Stimulated activated CD8-positive, alpha-beta memory T cell treated with anti-CD3 and anti-CD28 coated beads, Interleukin-15, amount 100 ng/mL, for 24 hours (primary cell): ENCODE data around the gene PLEKHO2.
A peak's percentile ranks its signal among the peaks of the same experiment; 100 is the strongest.
"Not testable (repeated sequence)": the region's sequence is repeated elsewhere in the genome, so short reads cannot be mapped to it uniquely, and the experiment has no call there.

Experiments used
- DNase-seq: peaks from one replicate; pipeline ENCODE4 v3.0.0-alpha.2; 2020; ENCODE audit warnings: low read depth

Gene PLEKHO2, protein sequence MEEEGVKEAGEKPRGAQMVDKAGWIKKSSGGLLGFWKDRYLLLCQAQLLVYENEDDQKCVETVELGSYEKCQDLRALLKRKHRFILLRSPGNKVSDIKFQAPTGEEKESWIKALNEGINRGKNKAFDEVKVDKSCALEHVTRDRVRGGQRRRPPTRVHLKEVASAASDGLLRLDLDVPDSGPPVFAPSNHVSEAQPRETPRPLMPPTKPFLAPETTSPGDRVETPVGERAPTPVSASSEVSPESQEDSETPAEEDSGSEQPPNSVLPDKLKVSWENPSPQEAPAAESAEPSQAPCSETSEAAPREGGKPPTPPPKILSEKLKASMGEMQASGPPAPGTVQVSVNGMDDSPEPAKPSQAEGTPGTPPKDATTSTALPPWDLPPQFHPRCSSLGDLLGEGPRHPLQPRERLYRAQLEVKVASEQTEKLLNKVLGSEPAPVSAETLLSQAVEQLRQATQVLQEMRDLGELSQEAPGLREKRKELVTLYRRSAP

DNA sequence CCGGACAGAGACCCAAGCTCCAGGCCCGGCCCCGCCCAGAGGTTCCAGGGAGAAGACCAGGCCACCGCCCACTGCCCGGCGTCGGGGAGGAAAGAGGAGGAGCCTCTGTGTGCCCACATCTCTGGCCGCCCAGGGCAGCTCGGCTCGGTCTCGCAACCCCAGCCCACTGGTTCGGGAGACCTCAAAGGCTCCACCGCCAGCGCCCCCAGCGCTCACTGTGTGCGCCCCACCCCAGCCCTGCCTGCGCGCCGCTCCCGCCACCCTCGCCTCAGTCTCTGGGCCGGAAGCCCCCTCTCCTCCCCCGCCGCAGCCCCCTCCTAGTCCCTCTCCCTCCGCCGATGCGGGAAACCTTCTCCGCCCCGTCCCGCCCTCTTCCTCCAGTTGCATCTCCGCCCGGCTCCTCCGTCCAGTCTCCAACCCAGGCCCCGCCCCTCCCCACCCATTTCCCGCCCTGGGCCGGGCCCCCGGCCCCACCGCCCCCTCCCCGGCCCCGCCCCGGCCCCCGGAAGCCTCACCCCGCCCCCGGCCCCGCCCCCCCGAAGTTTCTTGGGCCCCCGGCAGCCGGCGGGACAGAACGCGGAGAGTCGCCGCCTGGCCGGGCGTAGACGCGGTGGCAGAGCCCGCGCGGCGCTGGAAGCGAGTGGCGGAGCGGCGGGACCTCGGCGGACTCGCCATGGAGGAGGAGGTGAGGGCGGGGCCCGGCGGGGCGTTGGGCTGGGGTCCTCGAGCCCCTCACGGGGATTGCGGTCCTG, at the start of gene PLEKHO2:
PLEKHO2 (plus strand) TSS at position 572 of the 752 bp plus-strand sequence; CDS start at position 674, 102 bp downstream.
- DNase-seq = peak; percentile 63

DNA sequence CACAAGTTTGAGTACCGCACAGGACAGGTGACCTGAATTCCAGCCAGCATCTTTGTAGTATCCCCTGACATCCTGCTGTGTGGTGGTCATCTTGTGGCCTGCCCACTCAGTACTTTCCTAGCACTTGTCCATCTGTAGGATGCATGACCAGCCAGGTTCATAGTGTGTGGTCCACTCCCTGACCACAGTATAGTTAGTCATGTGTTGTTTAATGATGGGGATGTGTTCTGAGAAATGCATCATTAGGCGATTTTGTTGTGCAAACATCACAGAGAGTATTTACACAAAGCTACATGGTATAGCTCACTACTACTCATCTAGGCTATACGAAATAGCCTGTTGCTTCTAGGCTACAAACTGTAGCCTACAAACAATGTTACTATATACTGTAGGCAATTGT, 49.4 kb upstream of the PLEKHO2 start:
- DNase-seq = no peak

DNA sequence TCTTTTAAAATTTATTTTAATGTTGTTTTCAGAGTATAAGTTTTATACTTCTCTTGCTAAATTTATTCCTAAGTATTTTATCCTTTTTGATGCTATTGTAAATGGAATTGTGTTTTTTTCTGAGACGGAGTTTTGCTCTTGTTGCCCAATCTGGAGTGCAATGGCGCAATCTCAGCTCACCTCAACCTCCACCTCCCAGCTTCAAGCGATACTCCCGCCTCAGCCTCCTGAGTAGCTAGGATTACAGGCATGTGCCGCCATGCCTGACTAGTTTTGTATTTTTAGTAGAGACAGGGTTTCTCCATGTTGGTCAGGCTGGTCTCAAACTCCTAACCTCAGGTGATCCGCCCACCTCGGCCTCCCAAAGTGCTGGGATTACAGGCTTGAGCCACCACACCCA, 46.4 kb upstream of the PLEKHO2 start:
- DNase-seq = not testable (repeated sequence)

DNA sequence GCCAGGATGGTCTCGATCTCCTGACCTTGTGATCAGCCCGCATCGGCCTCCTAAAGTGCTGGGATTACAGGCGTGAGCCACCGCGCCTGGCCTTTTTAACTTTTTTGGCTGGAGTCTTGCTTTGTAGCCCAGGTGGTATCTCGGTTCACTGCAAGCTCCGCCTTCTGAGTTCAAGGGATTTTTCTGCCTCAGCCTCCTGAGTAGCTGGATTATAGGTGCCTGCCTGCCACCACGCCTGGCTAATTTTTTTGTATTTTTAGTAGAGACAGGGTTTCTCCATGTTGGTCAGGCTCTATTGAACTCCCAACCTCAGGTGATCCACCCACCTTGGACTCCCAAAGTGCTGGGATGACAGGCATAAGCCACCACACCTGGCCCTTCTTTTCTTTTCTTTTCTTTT, 45.8 kb upstream of the PLEKHO2 start:
- DNase-seq = not testable (repeated sequence)

DNA sequence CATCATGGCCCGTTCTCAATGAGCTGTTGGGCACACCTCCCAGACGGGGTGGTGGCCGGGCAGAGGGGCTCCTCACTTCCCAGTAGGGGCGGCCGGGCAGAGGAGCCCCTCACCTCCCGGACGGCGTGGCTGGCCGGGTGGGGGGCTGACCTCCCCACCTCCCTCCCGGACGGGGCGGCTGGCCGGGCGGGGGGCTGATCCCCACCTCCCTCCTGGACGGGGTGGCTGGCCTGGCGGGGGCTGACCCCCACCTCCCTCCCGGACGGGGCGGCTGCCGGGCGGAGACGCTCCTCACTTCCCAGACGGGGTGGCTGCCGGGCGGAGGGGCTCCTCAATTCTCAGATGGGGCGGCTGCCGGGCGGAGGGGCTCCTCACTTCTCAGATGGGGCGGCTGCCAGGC, 42.8 kb upstream of the PLEKHO2 start:
- not testable (repeated sequence) for DNase-seq

DNA sequence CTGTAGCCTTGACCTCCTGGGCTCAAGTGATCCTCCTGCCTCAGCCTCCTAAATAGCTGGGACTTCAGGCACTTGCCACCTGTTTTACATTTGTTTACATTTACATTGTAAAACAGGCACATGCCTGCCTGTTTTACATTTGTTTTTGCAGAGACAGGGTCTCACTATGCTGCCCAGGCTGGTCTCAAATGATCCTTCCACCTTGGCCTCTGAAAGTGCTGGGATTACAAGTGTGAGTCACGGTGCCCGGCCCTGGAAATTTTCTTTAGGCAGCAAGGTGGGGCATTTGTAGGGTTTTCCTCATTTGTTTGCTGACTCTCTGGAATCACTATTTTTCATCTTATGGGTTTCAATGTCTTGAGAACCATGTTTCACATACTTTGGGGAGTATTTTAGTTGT, 41.2 kb upstream of the PLEKHO2 start:
- DNase-seq = no peak

DNA sequence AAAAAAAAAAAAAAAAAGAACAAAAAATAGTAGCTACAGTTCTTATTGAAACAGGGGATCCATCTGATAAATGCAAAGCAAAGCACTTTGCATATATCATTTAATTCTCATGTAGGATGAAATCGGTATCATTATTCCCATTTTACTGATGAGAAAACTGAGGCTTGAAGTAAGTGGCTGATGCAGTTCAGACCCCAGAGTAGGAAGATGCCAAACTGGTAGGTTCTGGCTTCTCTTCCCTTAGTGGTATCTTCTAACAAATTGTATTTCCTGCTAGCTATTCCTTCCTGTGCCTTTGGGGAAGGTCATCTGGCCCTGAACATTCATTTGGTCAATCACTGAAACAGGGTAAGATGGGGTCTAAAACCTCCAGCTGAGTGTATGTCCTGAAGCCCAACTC, 38.2 kb upstream of the PLEKHO2 start:
- no peak for DNase-seq

DNA sequence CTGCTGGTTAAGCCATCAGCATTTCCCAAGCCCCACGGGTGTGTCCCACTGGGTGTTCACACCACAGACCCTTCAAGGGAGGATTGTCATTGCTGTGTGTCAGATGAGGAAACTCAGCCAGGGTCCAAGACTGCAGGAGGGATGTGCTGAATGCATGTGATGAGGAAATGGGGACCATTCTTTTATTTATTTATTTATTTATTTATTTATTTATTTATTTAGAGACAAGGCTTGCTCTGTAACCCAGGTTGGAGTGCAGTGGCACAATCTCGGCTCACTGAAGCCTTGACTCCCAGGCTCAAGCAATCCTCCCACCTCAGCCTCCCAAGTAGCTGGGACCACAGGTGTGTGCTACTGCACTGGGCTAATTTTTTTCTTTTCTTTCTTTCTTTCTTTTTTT, 37.1 kb upstream of the PLEKHO2 start:
- DNase-seq = no peak

DNA sequence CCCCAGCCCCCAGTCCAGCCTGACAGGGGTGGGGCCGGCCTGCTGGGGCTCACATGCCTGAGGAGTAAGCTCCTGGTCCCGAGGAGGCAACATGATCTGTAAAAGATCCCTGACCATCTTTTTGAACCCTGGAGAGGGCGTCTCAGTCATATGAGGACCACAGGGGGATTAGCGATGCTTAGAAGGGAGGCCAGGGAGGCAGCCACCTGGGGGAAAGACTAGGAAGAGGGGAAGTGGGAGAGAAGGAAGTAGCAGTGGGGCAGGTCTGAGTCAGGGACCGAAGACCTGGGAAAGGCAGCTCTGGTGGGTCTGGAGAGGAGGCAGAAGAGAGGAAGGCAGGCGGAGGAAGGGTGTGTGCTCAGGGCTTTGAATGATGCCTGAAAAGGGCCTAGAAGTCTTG, 35.2 kb upstream of the PLEKHO2 start:
- DNase-seq = no peak

DNA sequence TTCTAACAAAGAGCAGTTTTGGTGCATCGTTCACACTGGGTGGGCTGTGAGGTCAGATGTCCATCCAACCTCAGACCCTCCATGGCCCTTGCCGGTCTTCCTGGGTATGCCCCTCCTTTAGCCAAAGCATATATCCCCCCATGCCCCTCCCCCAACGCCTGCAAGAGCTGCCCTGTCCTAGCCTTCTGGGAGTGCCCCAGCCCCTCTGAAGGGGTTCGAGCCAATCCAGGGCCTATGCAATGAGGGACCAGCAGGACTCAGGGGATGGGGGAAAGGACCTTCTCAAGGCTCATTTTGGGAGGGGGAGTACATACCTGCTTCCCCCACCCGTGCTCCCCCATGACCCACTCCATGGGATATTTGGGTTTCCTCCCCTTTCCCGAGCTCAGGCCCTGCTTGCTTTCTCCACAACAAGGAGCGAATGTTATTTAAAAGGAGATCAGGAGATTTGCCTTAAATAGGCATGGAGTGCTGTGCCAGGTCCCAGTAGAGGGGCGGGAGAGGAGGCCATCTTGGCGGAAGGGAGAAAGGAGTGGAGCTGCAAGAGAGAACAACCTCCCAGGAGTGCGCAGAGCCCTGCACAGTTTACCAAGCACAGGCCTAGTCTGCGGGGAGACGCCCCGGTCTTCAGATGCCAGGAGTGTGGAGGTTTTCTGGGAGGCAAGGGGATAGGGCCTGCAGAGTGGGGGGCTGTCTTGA, 34.5 kb upstream of the PLEKHO2 start:
- DNase-seq = no peak

DNA sequence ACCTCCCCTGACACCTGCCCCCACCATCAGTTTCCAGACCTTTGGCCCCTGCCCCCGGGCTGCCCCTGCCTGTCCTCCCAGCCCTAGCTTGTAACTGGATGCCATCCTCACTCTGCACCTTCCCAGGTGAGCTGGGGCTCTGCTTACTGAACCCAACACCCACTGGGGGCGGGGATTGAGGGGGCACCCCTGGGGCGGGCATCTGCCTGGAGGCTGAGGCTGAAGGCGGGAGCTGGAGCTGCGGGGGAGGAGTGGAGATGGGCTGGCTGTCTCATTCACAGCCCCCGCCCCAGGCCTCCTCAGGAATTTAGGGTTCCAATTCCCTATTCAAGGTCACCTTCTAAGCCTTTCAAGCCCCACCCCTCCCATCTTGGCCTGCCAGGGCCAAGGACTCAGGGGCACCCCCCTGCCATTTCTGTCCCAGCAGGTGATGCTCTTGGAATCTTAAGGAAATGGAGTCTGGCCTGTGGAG, 33.9 kb upstream of the PLEKHO2 start:
- no peak for DNase-seq

DNA sequence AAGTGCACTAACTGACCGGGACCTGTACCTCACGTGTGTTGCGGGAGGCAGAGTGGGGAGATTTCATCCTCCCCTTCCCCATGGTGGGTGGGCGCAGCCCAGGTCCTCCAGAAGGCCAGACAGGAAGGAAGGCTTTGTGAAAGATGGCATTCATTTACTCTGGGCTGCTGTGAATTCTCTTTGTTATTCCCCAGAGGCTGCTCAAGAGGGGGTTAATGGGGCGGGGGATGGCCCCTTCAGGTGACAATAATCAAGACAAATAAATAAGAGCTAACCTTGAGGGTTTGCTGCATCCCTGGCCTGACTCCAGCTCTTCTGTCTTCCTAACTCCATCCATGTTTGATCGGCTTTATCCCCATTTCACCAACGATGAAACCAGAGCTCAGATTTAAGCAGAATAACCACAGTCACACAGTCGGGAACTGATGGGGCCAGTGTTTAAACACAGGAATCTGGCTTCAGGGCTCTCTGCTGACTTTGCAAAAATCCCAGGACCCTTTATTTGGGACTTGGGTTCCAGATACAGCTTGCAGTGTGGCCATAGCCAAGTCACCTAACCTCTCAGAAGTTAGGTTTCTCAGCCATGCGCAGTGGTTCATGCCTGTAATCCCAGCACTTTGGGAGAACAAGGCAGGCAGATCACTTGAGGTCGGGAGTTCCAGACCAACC, 32.8 kb upstream of the PLEKHO2 start:
- no peak for DNase-seq

DNA sequence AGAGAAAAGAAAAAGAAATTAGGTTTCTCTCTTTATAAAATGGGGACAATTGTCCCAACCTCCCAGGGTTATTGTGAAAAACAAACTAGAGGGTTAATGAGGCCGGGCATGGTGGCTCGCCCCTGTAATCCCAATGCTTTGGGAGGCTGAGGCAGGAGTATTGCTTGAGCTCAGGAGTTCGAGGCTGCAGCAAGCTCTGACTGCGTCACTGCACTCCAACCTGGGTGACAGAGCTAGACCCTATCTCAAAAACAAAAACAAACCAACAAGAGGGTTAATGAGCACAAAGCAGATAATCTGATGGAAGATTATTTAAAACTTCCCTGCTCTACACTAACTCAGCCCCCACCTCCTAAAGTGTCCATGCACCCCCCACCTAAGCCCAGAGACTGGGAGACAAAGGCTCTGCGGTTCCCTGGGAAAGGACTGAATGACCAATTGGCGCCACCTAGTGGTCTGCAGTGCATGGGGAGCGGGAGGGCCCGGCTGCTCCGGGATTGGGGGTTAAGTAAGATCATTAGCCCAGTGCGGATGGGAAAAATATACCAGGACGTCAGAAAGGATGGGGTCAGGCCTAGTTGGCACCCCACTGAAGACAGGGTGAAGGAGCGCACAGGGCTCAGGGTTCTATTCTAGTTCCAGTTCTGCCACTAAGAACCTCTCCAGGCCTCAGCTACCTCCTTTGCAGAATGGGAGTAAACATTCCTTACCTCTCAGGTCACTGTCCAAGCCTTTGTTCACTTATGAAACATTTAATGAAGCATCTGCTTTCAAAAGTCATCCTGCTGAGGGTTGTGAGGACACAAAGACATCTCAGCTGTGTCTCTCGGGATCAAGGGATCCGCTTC, 31.8 kb upstream of the PLEKHO2 start:
- peak; percentile 57 for DNase-seq

DNA sequence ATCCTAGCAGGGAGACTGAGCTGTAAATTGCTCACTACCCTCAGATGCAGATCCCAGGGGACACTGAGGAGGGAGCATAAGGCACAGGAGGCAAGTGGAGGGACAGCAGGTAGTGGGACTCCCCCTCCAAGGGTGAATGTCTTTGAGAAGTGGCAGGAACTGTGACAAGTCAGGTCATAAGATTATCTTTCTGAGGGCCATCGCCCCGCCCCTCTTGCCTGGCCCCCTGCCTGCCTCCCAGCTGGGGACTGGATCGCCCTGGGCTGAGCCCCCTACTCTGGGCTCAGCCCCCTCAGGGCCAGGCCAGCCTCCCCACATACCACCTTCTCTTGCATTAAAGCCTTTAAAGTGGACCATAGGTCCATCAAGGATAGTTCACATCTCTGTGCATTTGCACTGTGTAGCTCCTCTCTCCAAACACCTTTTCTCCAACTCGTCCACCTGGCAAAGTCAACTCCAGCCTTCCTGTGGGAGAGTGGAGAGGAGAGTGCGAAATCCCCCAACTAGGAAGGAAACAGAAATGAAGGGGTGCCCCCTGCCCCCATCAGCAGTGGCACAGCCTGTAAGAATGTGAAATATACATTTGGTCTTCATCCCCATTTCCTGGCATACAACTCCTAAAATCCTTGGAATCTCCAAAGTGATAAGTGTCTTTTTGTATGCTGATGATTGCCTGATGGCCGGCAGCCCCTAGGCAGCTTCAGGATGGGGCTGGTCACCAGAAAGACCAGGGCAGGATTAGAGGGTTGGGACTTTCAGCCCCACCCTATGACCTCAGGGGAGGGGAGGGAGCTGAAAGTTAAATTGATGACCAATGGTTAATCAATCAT, 31.0 kb upstream of the PLEKHO2 start:
- DNase-seq = no peak

DNA sequence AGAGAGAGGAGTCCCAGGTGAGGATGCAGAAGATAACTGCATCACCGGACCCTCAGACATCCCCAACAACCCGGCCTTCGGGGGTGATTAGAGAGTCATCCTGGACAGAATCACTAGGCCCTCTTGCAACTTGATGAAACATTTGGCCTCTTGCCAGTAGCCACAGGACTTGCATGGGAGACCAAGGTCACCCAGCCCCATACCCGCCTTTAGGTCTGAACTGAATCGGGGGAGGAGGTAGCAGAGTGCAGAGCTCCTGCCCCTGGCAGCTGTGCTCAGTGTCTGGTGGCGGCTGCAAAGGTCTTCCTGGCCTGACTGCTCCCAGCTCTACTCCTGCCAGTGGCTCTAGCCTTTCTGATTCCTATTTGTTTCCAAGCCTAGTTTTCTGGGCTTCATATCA, 28.6 kb upstream of the PLEKHO2 start:
- no peak for DNase-seq

DNA sequence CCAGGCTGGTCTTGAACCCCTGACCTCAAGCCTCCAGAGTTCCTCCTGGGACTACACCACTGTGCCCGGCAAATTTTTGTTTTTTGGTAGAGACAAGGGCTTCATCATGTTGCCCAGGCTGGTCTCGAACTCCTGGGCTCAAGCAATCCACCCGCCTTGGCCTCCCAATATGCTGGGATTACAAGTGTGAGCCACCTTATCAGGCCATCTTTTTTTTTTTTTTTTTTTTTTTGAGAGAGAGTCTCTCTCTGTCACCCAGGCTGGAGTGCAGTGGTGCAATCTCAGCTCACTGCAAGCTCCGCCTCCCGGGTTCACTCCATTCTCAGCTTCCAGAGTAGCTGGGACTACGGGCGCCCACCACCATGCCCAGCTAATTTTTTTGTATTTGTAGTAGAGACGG, 27.4 kb upstream of the PLEKHO2 start:
- DNase-seq = not testable (repeated sequence)

DNA sequence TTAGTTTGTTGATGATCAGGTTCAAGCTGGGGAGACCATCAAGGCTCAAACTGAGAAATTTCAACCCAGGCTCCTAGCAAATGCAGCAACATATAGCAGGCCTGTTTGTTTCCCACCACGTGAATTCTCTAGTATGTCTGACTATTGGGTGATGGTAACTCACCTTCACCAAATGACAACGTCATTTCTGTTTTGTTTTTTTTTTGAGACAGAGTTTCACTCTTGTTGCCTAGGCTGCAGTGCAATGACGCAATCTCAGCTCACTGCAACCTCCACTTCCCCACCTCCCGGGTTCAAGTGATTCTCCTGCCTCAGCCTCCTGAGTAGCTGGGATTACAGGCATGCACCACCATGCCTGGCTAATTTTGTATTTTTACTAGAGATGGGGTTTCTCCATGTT, 26.8 kb upstream of the PLEKHO2 start:
- DNase-seq = not testable (repeated sequence)

DNA sequence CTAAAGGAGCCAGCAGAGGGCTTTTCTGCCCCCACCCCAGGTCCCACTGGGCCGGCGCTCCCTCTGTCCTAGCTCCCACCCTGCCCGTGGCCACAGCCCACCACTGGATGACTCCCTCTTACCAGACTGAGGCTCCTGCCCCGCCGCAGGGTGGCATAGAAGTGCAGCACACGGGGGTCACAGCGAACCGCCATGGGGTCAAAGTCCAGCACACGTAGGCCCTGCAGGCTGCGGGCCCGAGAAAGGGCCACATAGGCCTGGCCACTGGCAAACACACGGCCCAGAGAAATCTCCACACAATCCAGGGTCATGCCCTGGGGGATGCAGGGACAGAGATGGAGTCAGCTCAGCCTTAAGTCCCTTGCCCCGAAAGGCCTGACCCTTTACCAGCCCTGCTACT, 25.3 kb upstream of the PLEKHO2 start:
- no peak for DNase-seq

DNA sequence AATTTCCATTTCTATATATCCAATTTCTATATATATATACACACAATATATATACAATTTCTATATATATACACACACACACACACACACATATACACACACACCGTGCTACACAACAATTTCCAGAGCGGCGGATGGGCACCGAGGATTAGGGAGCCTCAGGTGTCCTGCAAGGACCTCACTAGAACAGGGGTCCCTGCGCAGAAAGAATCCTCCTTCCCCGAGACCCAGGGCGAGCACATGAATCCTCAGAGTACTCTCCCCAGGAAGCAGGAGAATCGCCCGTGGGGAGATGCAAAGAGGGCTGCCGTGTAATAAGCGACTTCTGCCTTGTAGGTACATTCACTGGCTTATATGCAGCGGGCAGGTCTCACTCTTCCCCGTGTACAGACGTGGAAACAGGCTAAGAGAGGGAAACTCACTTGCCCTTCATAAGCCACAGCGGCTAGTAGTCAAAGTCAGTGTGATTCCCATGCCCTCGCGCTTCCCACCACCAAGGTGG, 16.7 kb upstream of the PLEKHO2 start:
- DNase-seq = no peak
